ENCODE measurements around the gene BCAS3. TPM values are rescaled to one million over a fixed set of nuclear protein-coding genes. Genes with fewer than 3 reads are reported as not detected.
"Not testable (repeated sequence)": the region's sequence is repeated elsewhere in the genome, so short reads cannot be mapped to it uniquely, and the experiment has no call there.

BCAS3 gene
- total and polyA plus RNA-seq, 2 donors = 6.9 to 12.4 TPM

DNA sequence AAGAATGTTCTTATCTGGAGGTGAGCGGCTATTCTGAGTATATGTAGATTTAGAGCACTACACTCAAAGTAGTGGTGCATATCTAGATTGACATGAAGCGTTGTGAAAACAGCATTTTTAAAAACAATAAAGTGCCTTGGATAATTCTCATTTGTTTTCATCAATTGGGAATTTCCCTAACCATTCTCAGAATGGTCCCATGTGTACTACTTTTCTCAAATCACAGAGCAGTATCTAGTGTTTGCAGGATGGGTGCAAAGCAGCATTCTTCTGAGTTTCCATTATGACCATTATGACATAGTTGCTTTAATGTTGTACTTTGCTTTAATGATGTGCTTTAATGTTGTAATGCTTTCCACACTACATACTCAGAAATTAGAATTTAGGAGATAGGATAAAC, 16.2 kb upstream of the BCAS3 start:
- no peak for DNase-seq (ENCODE audit: low read depth in 6 of 9, low spot score in 9 of 9)
- Histone ChIP-seq H3K27me3 (ENCODE audit: control insufficient read depth in 2 of 2, insufficient read depth in 1 of 2, low read length in 1 of 2) (no peaks in the 10 kb centered on the region), H3K9me3 (ENCODE audit: control insufficient read depth in 2 of 2, insufficient read depth in 1 of 2, low read length in 1 of 2) (no peaks in the 10 kb centered on the region), H3K27ac (ENCODE audit: low read depth in 1 of 2, low read length in 1 of 2) (no peak overlapping the region), H3K4me1 (ENCODE audit: control insufficient read depth in 2 of 2, insufficient read depth in 2 of 2, low read length in 2 of 2) (no peaks in the 10 kb centered on the region), H3K36me3 (ENCODE audit: control insufficient read depth in 2 of 2, insufficient read depth in 2 of 2, low read length in 1 of 2) (peaks cover 16 to 28% of the 10 kb centered on the region in 2 donors), H3K4me3 (ENCODE audit: low read length in 2 of 2) (no peak overlapping the region)
- WGBS = 99% methylated on average over 2 of the region's 2 CpGs

DNA sequence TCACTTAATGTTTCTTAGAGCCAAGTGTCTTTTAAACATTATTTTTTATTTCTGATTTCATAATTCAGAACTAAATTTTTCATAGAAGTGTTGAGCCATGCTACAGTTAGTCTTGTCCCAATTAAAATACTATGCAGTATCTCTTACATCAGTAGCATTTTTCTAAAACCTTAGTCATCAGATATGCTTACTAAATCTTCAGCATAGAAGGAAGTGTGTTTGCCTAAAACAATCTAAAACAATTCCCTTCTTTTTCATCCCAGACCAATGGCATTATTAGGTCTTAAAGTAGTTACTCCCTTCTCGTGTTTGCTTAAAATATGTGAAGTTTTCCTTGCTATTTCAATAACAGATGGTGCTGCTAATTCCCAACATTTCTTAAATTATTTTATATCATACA, 13.6 kb upstream of the BCAS3 start:
- no peak overlapping the region for H3K4me3 ChIP-seq (ENCODE audit: low read length in 2 of 2)
- no peaks in the 10 kb centered on the region for H3K27me3 ChIP-seq (ENCODE audit: control insufficient read depth in 2 of 2, insufficient read depth in 1 of 2, low read length in 1 of 2)
- no peak overlapping the region for H3K27ac ChIP-seq (ENCODE audit: low read depth in 1 of 2, low read length in 1 of 2)
- no peaks in the 10 kb centered on the region for H3K9me3 ChIP-seq (ENCODE audit: control insufficient read depth in 2 of 2, insufficient read depth in 1 of 2, low read length in 1 of 2)
- H3K4me1 ChIP-seq (ENCODE audit: control insufficient read depth in 2 of 2, insufficient read depth in 2 of 2, low read length in 2 of 2) = no peaks in the 10 kb centered on the region
- WGBS = 98% methylated on average over 1 of the region's 1 CpG
- H3K36me3 ChIP-seq (ENCODE audit: control insufficient read depth in 2 of 2, insufficient read depth in 2 of 2, low read length in 1 of 2) = peaks cover 6 to 15% of the 10 kb centered on the region in 2 donors
- DNase-seq (ENCODE audit: low read depth in 6 of 9, low spot score in 9 of 9) = no peak

DNA sequence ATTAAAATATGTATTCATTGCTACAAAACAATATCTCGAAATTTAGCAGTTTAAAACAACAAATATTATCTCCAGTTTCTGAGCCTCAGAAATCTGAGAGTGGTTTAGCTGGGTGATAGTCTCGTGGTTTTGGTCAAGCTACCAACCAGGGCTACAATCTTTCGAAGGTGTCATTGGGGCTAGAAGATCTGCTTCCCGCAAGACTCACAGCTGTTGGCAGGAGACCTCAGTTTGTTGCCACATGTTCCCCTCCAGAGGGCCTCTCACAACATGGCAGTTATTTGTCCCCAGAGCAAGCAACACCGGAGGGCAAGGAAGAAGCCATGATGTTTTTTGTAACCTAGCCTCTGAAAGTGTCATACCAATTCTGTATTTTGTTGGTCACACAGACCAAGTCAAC, 12.0 kb upstream of the BCAS3 start:
- H3K36me3 ChIP-seq (ENCODE audit: control insufficient read depth in 2 of 2, insufficient read depth in 2 of 2, low read length in 1 of 2) = peaks cover 6 to 15% of the 10 kb centered on the region in 2 donors
- 94% methylated on average over 5 of the region's 5 CpGs for WGBS
- no peak for DNase-seq (ENCODE audit: low read depth in 6 of 9, low spot score in 9 of 9)
- no peaks in the 10 kb centered on the region for H3K27me3 ChIP-seq (ENCODE audit: control insufficient read depth in 2 of 2, insufficient read depth in 1 of 2, low read length in 1 of 2)
- H3K27ac ChIP-seq (ENCODE audit: low read depth in 1 of 2, low read length in 1 of 2) = no peak overlapping the region
- H3K9me3 ChIP-seq (ENCODE audit: control insufficient read depth in 2 of 2, insufficient read depth in 1 of 2, low read length in 1 of 2) = no peaks in the 10 kb centered on the region
- H3K4me1 ChIP-seq (ENCODE audit: control insufficient read depth in 2 of 2, insufficient read depth in 2 of 2, low read length in 2 of 2) = no peaks in the 10 kb centered on the region
- no peak overlapping the region for H3K4me3 ChIP-seq (ENCODE audit: low read length in 2 of 2)

GRCh38 chr17:60668741-60669140, 8.9 kb upstream of the BCAS3 start:
- not testable (repeated sequence) for H3K36me3 ChIP-seq (ENCODE audit: control insufficient read depth in 2 of 2, insufficient read depth in 2 of 2, low read length in 1 of 2); H3K4me3 ChIP-seq (ENCODE audit: low read length in 2 of 2); H3K4me1 ChIP-seq (ENCODE audit: control insufficient read depth in 2 of 2, insufficient read depth in 2 of 2, low read length in 2 of 2); H3K27me3 ChIP-seq (ENCODE audit: control insufficient read depth in 2 of 2, insufficient read depth in 1 of 2, low read length in 1 of 2); DNase-seq (ENCODE audit: low read depth in 6 of 9, low spot score in 9 of 9); H3K27ac ChIP-seq (ENCODE audit: low read depth in 1 of 2, low read length in 1 of 2); H3K9me3 ChIP-seq (ENCODE audit: control insufficient read depth in 2 of 2, insufficient read depth in 1 of 2, low read length in 1 of 2)
- 95% methylated on average over 7 of the region's 7 CpGs for WGBS

GRCh38 chr17:60671482-60671881, 6.2 kb upstream of the BCAS3 start:
- H3K27me3 ChIP-seq (ENCODE audit: control insufficient read depth in 2 of 2, insufficient read depth in 1 of 2, low read length in 1 of 2) = no peaks in the 10 kb centered on the region
- WGBS = 81% methylated on average over 2 of the region's 2 CpGs

GRCh38 chr17:60674637-60675036, 3.0 kb upstream of the BCAS3 start:
- H3K27me3 ChIP-seq (ENCODE audit: control insufficient read depth in 2 of 2, insufficient read depth in 1 of 2, low read length in 1 of 2); H3K27ac ChIP-seq (ENCODE audit: low read depth in 1 of 2, low read length in 1 of 2); H3K9me3 ChIP-seq (ENCODE audit: control insufficient read depth in 2 of 2, insufficient read depth in 1 of 2, low read length in 1 of 2); DNase-seq (ENCODE audit: low read depth in 6 of 9, low spot score in 9 of 9); H3K4me3 ChIP-seq (ENCODE audit: low read length in 2 of 2); H3K4me1 ChIP-seq (ENCODE audit: control insufficient read depth in 2 of 2, insufficient read depth in 2 of 2, low read length in 2 of 2); H3K36me3 ChIP-seq (ENCODE audit: control insufficient read depth in 2 of 2, insufficient read depth in 2 of 2, low read length in 1 of 2): not testable (repeated sequence)
- WGBS = 95% methylated on average over 7 of the region's 7 CpGs

More at GRCh38 chr17:60671482-60671881, 6.2 kb upstream of the BCAS3 start:
- Histone ChIP-seq H3K9me3 (ENCODE audit: control insufficient read depth in 2 of 2, insufficient read depth in 1 of 2, low read length in 1 of 2) (no peaks in the 10 kb centered on the region), H3K4me3 (ENCODE audit: low read length in 2 of 2) (no peak overlapping the region), H3K27ac (ENCODE audit: low read depth in 1 of 2, low read length in 1 of 2) (no peak overlapping the region), H3K36me3 (ENCODE audit: control insufficient read depth in 2 of 2, insufficient read depth in 2 of 2, low read length in 1 of 2) (peaks cover 0 to 3% of the 10 kb centered on the region in 2 donors), H3K4me1 (ENCODE audit: control insufficient read depth in 2 of 2, insufficient read depth in 2 of 2, low read length in 2 of 2) (no peaks in the 10 kb centered on the region)
- no peak for DNase-seq (ENCODE audit: low read depth in 6 of 9, low spot score in 9 of 9)

DNA sequence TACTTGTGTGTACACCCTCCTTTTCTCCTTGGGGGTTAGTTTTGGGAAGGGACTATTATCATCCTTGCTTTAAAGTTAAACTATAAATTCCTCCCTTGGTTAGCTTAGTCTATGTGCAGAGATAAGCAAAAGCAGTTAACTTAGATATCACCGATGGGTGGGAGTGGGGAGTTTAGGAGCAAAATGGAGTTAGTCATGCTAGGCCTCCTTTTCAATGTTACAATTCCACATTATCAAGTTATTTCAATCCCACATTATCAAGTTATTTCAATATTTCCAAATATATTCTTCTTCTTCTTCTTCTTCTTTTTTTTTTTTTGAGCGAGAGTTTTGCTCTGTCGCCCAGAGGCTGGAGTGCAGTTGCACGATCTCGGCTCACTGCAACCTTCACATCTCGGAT, 1.7 kb upstream of the BCAS3 start:
- H3K4me1 ChIP-seq (ENCODE audit: control insufficient read depth in 2 of 2, insufficient read depth in 2 of 2, low read length in 2 of 2) = peaks cover 7 to 8% of the 10 kb centered on the region in 2 donors
- peaks cover 0 to 3% of the 10 kb centered on the region in 2 donors for H3K36me3 ChIP-seq (ENCODE audit: control insufficient read depth in 2 of 2, insufficient read depth in 2 of 2, low read length in 1 of 2)
- no peak overlapping the region for H3K4me3 ChIP-seq (ENCODE audit: low read length in 2 of 2)
- WGBS = 96% methylated on average over 6 of the region's 6 CpGs
- no peak for DNase-seq (ENCODE audit: low read depth in 6 of 9, low spot score in 9 of 9)
- no peaks in the 10 kb centered on the region for H3K27me3 ChIP-seq (ENCODE audit: control insufficient read depth in 2 of 2, insufficient read depth in 1 of 2, low read length in 1 of 2)
- H3K9me3 ChIP-seq (ENCODE audit: control insufficient read depth in 2 of 2, insufficient read depth in 1 of 2, low read length in 1 of 2) = no peaks in the 10 kb centered on the region
- no peak overlapping the region for H3K27ac ChIP-seq (ENCODE audit: low read depth in 1 of 2, low read length in 1 of 2)

- peak overlapping the region; percentile 19 to 76 for H3K27ac ChIP-seq (ENCODE audit: low read depth in 1 of 2, low read length in 1 of 2)
- peaks cover 0 to 3% of the 10 kb centered on the region in 2 donors for H3K36me3 ChIP-seq (ENCODE audit: control insufficient read depth in 2 of 2, insufficient read depth in 2 of 2, low read length in 1 of 2)
- 33% methylated on average over 17 of the region's 17 CpGs for WGBS
- no peaks in the 10 kb centered on the region for H3K9me3 ChIP-seq (ENCODE audit: control insufficient read depth in 2 of 2, insufficient read depth in 1 of 2, low read length in 1 of 2)
- H3K4me1 ChIP-seq (ENCODE audit: control insufficient read depth in 2 of 2, insufficient read depth in 2 of 2, low read length in 2 of 2) = peaks cover 7 to 8% of the 10 kb centered on the region in 2 donors
- no peak for DNase-seq (ENCODE audit: low read depth in 6 of 9, low spot score in 9 of 9)
- H3K4me3 ChIP-seq (ENCODE audit: low read length in 2 of 2) = peak overlapping the region; percentile 72 to 86
- H3K27me3 ChIP-seq (ENCODE audit: control insufficient read depth in 2 of 2, insufficient read depth in 1 of 2, low read length in 1 of 2) = no peaks in the 10 kb centered on the region
Measured at GRCh38 chr17:60676758-60677307, 818 bp upstream of the BCAS3 start.

DNA sequence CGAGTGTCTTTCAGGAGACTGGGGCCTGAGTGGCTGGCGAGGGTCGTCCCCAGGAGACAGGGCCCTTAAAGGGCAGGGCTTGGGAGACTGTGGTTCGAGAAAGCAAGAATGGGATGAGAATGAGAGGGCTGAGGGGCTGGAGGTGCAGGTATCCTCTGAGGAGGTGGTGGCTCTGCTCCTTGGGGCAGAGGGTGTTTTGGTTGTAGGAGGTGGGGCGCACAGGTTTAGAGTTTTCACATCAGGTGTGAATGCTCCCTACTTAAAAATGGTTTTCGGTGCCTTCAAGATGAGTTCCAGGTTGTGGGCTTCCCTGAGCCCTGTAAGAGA, 430 bp downstream of the BCAS3 start:
- WGBS = 6% methylated on average over 6 of the region's 6 CpGs
- Histone ChIP-seq H3K9me3 (ENCODE audit: control insufficient read depth in 2 of 2, insufficient read depth in 1 of 2, low read length in 1 of 2) (no peaks in the 10 kb centered on the region), H3K36me3 (ENCODE audit: control insufficient read depth in 2 of 2, insufficient read depth in 2 of 2, low read length in 1 of 2) (peaks cover 0 to 3% of the 10 kb centered on the region in 2 donors), H3K27ac (ENCODE audit: low read depth in 1 of 2, low read length in 1 of 2) (peak overlapping the region; percentile 49 to 72), H3K4me3 (ENCODE audit: low read length in 2 of 2) (peak overlapping the region; percentile 72 to 86), H3K4me1 (ENCODE audit: control insufficient read depth in 2 of 2, insufficient read depth in 2 of 2, low read length in 2 of 2) (peaks cover 7 to 8% of the 10 kb centered on the region in 2 donors), H3K27me3 (ENCODE audit: control insufficient read depth in 2 of 2, insufficient read depth in 1 of 2, low read length in 1 of 2) (no peaks in the 10 kb centered on the region)
- DNase-seq (ENCODE audit: low read depth in 6 of 9, low spot score in 9 of 9) = peak in 1 of 9 donors; percentile 19

DNA sequence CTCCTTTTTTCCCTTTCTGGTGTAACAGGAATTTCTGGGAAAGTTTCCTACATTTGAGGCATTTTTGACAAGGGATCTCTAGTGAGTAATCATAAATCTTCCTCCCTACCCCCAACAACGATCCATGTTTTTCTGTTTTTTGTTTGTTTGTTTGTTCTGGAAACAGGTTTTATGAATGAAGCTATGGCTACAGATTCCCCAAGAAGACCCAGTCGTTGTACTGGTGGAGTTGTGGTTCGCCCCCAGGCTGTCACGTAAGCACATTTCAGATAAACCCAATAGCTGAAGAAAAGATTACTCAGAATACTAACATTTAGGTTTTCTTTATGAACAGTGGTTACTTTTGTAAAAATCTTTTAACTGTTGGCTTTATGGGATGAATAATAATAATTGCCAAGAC, 1.6 kb downstream of the BCAS3 start:
- Histone ChIP-seq H3K4me3 (ENCODE audit: low read length in 2 of 2) (no peak overlapping the region), H3K4me1 (ENCODE audit: control insufficient read depth in 2 of 2, insufficient read depth in 2 of 2, low read length in 2 of 2) (peaks cover 7 to 8% of the 10 kb centered on the region in 2 donors), H3K9me3 (ENCODE audit: control insufficient read depth in 2 of 2, insufficient read depth in 1 of 2, low read length in 1 of 2) (no peaks in the 10 kb centered on the region), H3K27me3 (ENCODE audit: control insufficient read depth in 2 of 2, insufficient read depth in 1 of 2, low read length in 1 of 2) (no peaks in the 10 kb centered on the region), H3K36me3 (ENCODE audit: control insufficient read depth in 2 of 2, insufficient read depth in 2 of 2, low read length in 1 of 2) (peaks cover 0 to 3% of the 10 kb centered on the region in 2 donors), H3K27ac (ENCODE audit: low read depth in 1 of 2, low read length in 1 of 2) (no peak overlapping the region)
- no peak for DNase-seq (ENCODE audit: low read depth in 6 of 9, low spot score in 9 of 9)
- WGBS = 97% methylated on average over 4 of the region's 4 CpGs
